Natural killer cell (primary cell): Measurements from ENCODE around the gene SLC6A6. TPM values are rescaled to one million over a fixed set of nuclear protein-coding genes. Genes with fewer than 3 reads are reported as not detected.

Source experiments
- ATAC-seq, 3 donors: fragments of 150-1000 bp in 2 of 3; fragments of 200-7000 bp in 1 of 3; cut with Tn5 transposase; 1 replicate in 1 of 3; 2 replicates in 2 of 3; pipeline ENCODE4 v1.10.0; 2021; ENCODE audit warnings: mild to moderate bottlenecking in 2 of 3, moderate library complexity in 2 of 3
- DNase-seq, 2 donors: peaks; one replicate each; pipeline versions ENCODE4 v3.0.0 to v3.0.0-alpha.2; 2013 to 2021; ENCODE audit warnings: mixed read lengths in 1 of 2
- H3K27ac ChIP-seq: one replicate; pipeline ENCODE4 v1.5.1; 2013; ENCODE audit warnings: mild to moderate bottlenecking, low read length
- H3K27me3 ChIP-seq: one replicate; pipeline ENCODE4 v1.6.1; 2013; ENCODE audit warnings: low read length; ENCODE audit not compliant: control insufficient read depth, insufficient read depth
- H3K36me3 ChIP-seq: one replicate; pipeline ENCODE4 v1.6.1; 2013; ENCODE audit warnings: low read length; ENCODE audit not compliant: control insufficient read depth, insufficient read depth
- H3K4me1 ChIP-seq: one replicate; pipeline ENCODE4 v1.6.1; 2013; ENCODE audit warnings: low read length; ENCODE audit not compliant: control insufficient read depth, insufficient read depth
- H3K4me3 ChIP-seq: one replicate; pipeline ENCODE4 v1.5.1; 2013; ENCODE audit warnings: low read length
- H3K9me3 ChIP-seq: one replicate; pipeline ENCODE4 v1.6.1; 2013; ENCODE audit warnings: low read length; ENCODE audit not compliant: control insufficient read depth, insufficient read depth
- H3K27ac Mint-ChIP-seq, 2 donors: one replicate each; pipeline ENCODE4 v1.8.0; 2022; ENCODE audit warnings: mild to moderate bottlenecking in 2 of 2, mixed read lengths in 2 of 2, moderate library complexity in 1 of 2
- H3K27me3 Mint-ChIP-seq, 2 donors: one replicate each; pipeline ENCODE4 v1.8.0; 2022; ENCODE audit warnings: low read depth in 2 of 2, mixed read lengths in 2 of 2
- H3K36me3 Mint-ChIP-seq: one replicate; pipeline ENCODE4 v1.8.0; 2022; ENCODE audit warnings: mixed read lengths
- H3K4me1 Mint-ChIP-seq, 2 donors: one replicate each; pipeline ENCODE4 v1.8.0; 2022; ENCODE audit warnings: mixed read lengths in 2 of 2
- H3K4me3 Mint-ChIP-seq: one replicate; pipeline ENCODE4 v1.8.0; 2022; ENCODE audit warnings: mild to moderate bottlenecking, moderate library complexity, mixed read lengths
- H3K9me3 Mint-ChIP-seq, 2 donors: one replicate each; pipeline ENCODE4 v1.8.0; 2022; ENCODE audit warnings: mixed read lengths in 2 of 2
- WGBS: methylation state at CpG from one replicate; pipeline ENCODE4 v1.1.7; 2013; ENCODE audit warnings: missing lambda C conversion rate; ENCODE audit not compliant: insufficient coverage; 5-methylcytosine and 5-hydroxymethylcytosine counted together
- intact Hi-C: fragments of 100-400 bp; cut with micrococcal nuclease; formaldehyde crosslinking; loops from one replicate; pipeline ENCODE4 v1.14.2; 2022
- total RNA-seq, 4 donors: library from RNA; stranded (reverse); fragments of 120-200 nt in 1 of 4; gene quantifications; one replicate each; pipeline versions ENCODE4 v1.2.3 to v1.2.4, GENCODE V29; 2013 to 2022
- TF ChIP-seq, protein P1 (sequence below): fragments of 200-600 bp; IDR thresholded peaks from one replicate; pipeline ENCODE4 v1.8.0; 2022; ENCODE audit warnings: antibody characterized with exemption

Gene SLC6A6
- total RNA-seq, 3 donors from 2014 or later (not counting 1 experiment from before 2014, with no cell fraction given) = 43.7 to 55.4 (median 50.1) TPM

DNA sequence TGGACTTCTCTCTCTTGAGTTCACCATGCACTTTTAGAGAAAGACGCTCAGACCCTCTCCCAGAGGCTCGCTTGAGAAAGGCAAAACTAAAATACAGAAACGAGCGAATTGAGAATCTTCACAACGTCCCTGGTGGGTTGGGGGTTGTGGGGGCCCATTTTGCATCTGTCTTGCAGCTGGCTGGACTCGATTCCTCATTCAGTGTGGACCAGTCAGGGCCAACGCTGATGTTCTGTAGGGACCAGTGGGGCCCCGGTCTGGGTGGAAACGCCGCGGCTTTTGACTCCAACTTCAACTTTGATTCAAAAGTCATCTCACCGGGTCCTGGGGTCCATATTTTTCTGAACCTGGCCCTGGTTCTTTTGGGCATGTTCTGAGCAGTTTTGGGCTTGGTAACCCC lies 68.1 kb downstream of the SLC6A6 start:
- intact Hi-C loops = no loop called here

DNA sequence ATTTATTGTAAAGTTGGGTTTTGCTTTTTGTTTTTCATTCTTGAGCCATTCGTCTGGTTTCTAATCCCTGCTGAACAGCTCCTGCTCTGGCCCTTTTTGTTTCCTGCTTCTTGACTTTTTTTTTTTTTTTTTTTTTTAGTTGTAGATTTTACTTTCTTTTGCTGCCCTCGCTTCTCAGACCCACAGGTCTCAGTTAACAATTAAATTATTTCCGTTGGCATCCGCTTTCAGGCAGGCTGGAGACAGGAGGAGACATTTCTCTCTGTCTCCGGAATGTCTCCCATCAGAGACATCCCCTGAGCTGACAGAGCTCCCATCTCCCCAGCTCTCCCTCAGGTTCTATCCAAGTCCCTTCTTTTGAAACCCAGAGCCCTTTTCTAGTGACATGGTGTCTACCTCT lies 68.6 kb downstream of the SLC6A6 start:
- Histone ChIP-seq H3K4me1 (no peaks in the 10 kb centered on the region), H3K27ac (no peak overlapping the region), H3K36me3 (peaks cover 21% of the 10 kb centered on the region), H3K27me3 (no peaks in the 10 kb centered on the region), H3K4me3 (no peak overlapping the region), H3K9me3 (no peaks in the 10 kb centered on the region)
- Mint-ChIP-seq H3K4me3 (no peak overlapping the region), H3K4me1 (no peaks in the 10 kb centered on the region), H3K36me3 (no peaks in the 10 kb centered on the region), H3K27me3 (no peaks in the 10 kb centered on the region), H3K27ac (no peak overlapping the region), H3K9me3 (no peaks in the 10 kb centered on the region)
- TF ChIP-seq, protein P1, sequence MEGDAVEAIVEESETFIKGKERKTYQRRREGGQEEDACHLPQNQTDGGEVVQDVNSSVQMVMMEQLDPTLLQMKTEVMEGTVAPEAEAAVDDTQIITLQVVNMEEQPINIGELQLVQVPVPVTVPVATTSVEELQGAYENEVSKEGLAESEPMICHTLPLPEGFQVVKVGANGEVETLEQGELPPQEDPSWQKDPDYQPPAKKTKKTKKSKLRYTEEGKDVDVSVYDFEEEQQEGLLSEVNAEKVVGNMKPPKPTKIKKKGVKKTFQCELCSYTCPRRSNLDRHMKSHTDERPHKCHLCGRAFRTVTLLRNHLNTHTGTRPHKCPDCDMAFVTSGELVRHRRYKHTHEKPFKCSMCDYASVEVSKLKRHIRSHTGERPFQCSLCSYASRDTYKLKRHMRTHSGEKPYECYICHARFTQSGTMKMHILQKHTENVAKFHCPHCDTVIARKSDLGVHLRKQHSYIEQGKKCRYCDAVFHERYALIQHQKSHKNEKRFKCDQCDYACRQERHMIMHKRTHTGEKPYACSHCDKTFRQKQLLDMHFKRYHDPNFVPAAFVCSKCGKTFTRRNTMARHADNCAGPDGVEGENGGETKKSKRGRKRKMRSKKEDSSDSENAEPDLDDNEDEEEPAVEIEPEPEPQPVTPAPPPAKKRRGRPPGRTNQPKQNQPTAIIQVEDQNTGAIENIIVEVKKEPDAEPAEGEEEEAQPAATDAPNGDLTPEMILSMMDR = no peak
- DNase-seq (no peak), ATAC-seq (no peak)
- intact Hi-C loops = no loop called here
- 96% methylated on average over 5 of the region's 5 CpGs for WGBS

More for the DNA sequence above, 68.1 kb downstream of the SLC6A6 start:
- WGBS = 98% methylated on average over 12 of the region's 12 CpGs
- TF ChIP-seq, protein P1 = no peak
- Histone ChIP-seq H3K27ac (no peak overlapping the region), H3K9me3 (no peaks in the 10 kb centered on the region), H3K27me3 (no peaks in the 10 kb centered on the region), H3K4me3 (no peak overlapping the region), H3K36me3 (peaks cover 18% of the 10 kb centered on the region), H3K4me1 (no peaks in the 10 kb centered on the region)
- H3K27me3 Mint-ChIP-seq = no peaks in the 10 kb centered on the region
- H3K4me1 Mint-ChIP-seq = no peaks in the 10 kb centered on the region
- no peaks in the 10 kb centered on the region for H3K9me3 Mint-ChIP-seq
- no peak overlapping the region for H3K27ac Mint-ChIP-seq
- no peak for ATAC-seq
- no peak for DNase-seq
- no peaks in the 10 kb centered on the region for H3K36me3 Mint-ChIP-seq
- H3K4me3 Mint-ChIP-seq = no peak overlapping the region

DNA sequence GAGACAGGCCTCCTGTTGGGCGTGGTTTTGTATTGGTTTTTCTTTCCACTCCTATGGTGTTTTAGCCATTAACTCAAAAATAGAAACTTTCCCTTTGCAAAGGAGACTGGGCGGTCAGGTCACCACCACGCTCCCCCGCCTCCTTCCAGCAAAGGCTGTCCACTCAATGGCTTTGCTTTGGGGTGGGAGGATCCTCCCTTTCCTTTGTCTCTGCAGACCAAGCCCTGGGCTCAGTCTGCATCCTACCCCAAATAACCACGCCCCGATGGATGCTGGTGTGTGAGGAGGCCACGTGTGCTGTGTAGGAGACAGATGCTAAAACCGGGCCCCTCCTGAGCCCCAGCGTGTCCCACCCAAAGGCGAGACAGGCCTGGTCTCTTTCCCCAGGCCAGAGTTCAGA lies 69.3 kb downstream of the SLC6A6 start:
- H3K27ac Mint-ChIP-seq = no peak overlapping the region
- ATAC-seq = no peak
- intact Hi-C loops = no loop called here

More for the DNA sequence above, 69.3 kb downstream of the SLC6A6 start:
- Mint-ChIP-seq H3K4me3 (no peak overlapping the region), H3K4me1 (no peaks in the 10 kb centered on the region), H3K36me3 (no peaks in the 10 kb centered on the region), H3K9me3 (no peaks in the 10 kb centered on the region), H3K27me3 (no peaks in the 10 kb centered on the region)
- Histone ChIP-seq H3K4me3 (no peak overlapping the region), H3K36me3 (peaks cover 26% of the 10 kb centered on the region), H3K27ac (no peak overlapping the region), H3K9me3 (no peaks in the 10 kb centered on the region), H3K4me1 (no peaks in the 10 kb centered on the region), H3K27me3 (no peaks in the 10 kb centered on the region)
- TF ChIP-seq, protein P1 = no peak
- DNase-seq = no peak
- 98% methylated on average over 10 of the region's 10 CpGs for WGBS
